ENCODE data around the gene FAM124B.

DNA sequence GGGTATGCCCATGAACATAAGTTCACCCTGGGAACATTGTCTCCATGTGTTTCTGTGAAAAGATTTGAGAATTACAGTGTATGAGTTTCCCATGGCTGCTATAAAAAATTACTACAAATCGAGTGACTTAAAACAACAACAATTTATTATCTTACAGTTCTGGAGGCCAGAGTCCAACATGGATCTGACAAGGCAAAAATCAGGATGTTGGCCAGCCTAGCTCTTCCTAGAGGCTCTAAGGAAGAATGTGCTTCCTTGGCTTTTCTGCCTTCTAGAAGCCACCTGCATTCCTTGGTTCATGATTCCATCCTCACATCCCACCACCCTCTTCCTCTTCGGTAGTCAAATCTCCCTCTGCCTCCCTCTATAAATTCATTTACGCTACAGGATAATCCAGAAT is 38.6 kb downstream of the FAM124B start:
- TF ChIP-seq POLR2A (IDR thresholded peaks at IDR 0.05; ENCODE audit: low read length) (no peak), GATA1 (IDR thresholded peaks at IDR 0.05; ENCODE audit: low read depth, low read length) (no peak)

All from erythroblast (primary cell).